Mesodermal cell (in vitro differentiated cells): ENCODE data around the gene KRT7.

ENCODE experiments used
- H3K27ac ChIP-seq: 2 replicates; pipeline ENCODE4 v1.7.0; 2013; ENCODE audit warnings: mild to moderate bottlenecking, low read depth, low read length, moderate library complexity; ENCODE audit not compliant: severe bottlenecking
- H3K36me3 ChIP-seq: 2 replicates; pipeline ENCODE4 v1.7.1; 2013; ENCODE audit warnings: mild to moderate bottlenecking, low read length, moderate library complexity; ENCODE audit not compliant: control insufficient read depth, insufficient read depth
- H3K4me1 ChIP-seq: one replicate; pipeline ENCODE4 v1.7.1; 2013; ENCODE audit warnings: mild to moderate bottlenecking, low read length; ENCODE audit not compliant: insufficient read depth, control insufficient read depth, poor library complexity, severe bottlenecking
- H3K4me3 ChIP-seq: 2 replicates; pipeline ENCODE4 v1.7.0; 2013; ENCODE audit warnings: low read length, control low read depth, mild to moderate bottlenecking; ENCODE audit not compliant: insufficient read depth, poor library complexity, severe bottlenecking; ENCODE audit errors: extremely low read depth
- H3K9me3 ChIP-seq: 2 replicates; pipeline ENCODE4 v1.7.1; 2013; ENCODE audit warnings: mild to moderate bottlenecking, low read length, moderate library complexity; ENCODE audit not compliant: control insufficient read depth
- whole genome bisulfite sequencing, 2 experiments: methylation state at CpG; one replicate each; pipeline ENCODE4 v1.1.5; 2013; ENCODE audit warnings: missing lambda C conversion rate in 2 of 2; ENCODE audit not compliant: insufficient coverage in 2 of 2; 5-methylcytosine and 5-hydroxymethylcytosine counted together

The KRT7 gene

DNA sequence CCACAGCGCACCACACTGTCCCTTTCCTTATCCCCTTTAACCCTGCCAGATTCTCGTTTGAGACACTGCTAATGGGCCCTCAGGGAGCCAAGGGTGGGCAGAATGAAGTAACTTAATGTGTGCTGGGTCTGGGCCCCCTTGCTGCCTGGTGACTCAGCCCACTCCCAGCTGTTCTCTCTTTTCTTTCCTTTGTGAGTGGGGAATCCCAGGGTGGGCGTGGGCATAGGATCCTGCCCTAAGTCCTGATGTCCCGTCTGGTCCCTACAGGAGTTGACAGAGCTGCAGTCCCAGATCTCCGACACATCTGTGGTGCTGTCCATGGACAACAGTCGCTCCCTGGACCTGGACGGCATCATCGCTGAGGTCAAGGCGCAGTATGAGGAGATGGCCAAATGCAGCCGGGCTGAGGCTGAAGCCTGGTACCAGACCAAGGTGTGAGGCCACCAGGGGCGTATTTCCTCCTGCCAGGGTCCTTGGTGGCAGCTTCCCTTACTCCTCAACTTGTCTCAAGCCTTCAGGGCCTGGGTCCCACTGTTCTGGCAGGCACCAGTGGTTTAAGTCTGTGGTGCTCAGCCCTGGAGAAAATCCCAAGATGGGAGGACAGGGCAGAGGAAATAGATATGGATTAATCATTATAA, 8.3 kb downstream of the KRT7 start:
- Histone ChIP-seq H3K4me3 (no peak overlapping the region), H3K4me1 (peaks cover 6% of the 10 kb centered on the region), H3K27ac (no peak overlapping the region), H3K36me3 (no peaks in the 10 kb centered on the region), H3K9me3 (no peaks in the 10 kb centered on the region)
- 80 to 90% methylated on average over 8 to 9 of the region's 11 CpGs for WGBS, 2 experiments

GRCh38 chr12:52242442-52243258, 9.6 kb downstream of the KRT7 start:
- H3K4me3 ChIP-seq, result no peak overlapping the region
- WGBS, 2 experiments, result 88 to 94% methylated on average over 7 to 8 of the region's 11 CpGs
- no peaks in the 10 kb centered on the region for H3K9me3 ChIP-seq
- no peak overlapping the region for H3K27ac ChIP-seq
- peaks cover 8% of the 10 kb centered on the region for H3K4me1 ChIP-seq
- no peaks in the 10 kb centered on the region for H3K36me3 ChIP-seq

- WGBS, 2 experiments, result 77 to 79% methylated on average over 4 to 5 of the region's 5 CpGs
- no peaks in the 10 kb centered on the region for H3K9me3 ChIP-seq
- H3K4me1 ChIP-seq, result peaks cover 8% of the 10 kb centered on the region
- H3K27ac ChIP-seq, result no peak overlapping the region
- no peak overlapping the region for H3K4me3 ChIP-seq
- no peaks in the 10 kb centered on the region for H3K36me3 ChIP-seq
Observed at GRCh38 chr12:52243259-52243855, 10.3 kb downstream of the KRT7 start.

GRCh38 chr12:52243856-52244614, 11.0 kb downstream of the KRT7 start:
- Histone ChIP-seq H3K27ac (no peak overlapping the region), H3K4me3 (no peak overlapping the region), H3K4me1 (peaks cover 8% of the 10 kb centered on the region), H3K36me3 (no peaks in the 10 kb centered on the region), H3K9me3 (no peaks in the 10 kb centered on the region)
- 77 to 78% methylated on average over 9 to 11 of the region's 12 CpGs for WGBS, 2 experiments

DNA sequence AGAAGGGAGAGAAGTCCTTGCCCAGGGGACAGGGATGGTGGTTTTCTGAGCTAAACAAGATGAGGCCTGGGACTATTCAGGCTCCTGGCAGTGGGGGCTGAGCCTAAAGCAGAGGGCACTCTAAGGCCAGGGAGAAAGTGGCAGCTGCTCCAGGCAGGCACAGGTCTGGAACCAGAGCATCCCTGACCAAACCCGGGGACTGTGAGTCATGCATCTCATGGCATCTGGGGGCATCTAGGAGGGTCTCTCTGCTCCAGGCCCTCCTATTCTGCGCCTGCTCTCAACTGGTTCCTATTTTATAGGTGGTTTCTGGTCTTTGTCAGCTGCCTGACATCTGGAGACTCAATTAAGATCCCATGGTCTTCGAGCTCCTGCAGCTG, 11.6 kb downstream of the KRT7 start:
- Histone ChIP-seq H3K4me3 (no peak overlapping the region), H3K27ac (no peak overlapping the region), H3K9me3 (no peaks in the 10 kb centered on the region), H3K4me1 (peaks cover 8% of the 10 kb centered on the region), H3K36me3 (no peaks in the 10 kb centered on the region)
- 85 to 89% methylated on average over 1 to 2 of the region's 3 CpGs for WGBS, 2 experiments

- WGBS, 2 experiments, result 93 to 97% methylated on average over 19 of the region's 20 CpGs
- H3K4me3 ChIP-seq, result no peak overlapping the region
- H3K4me1 ChIP-seq, result peaks cover 8% of the 10 kb centered on the region
- no peak overlapping the region for H3K27ac ChIP-seq
- no peaks in the 10 kb centered on the region for H3K36me3 ChIP-seq
- no peaks in the 10 kb centered on the region for H3K9me3 ChIP-seq
Observed at GRCh38 chr12:52245259-52245961, 12.4 kb downstream of the KRT7 start.

- H3K36me3 ChIP-seq, result no peaks in the 10 kb centered on the region
- H3K9me3 ChIP-seq, result no peaks in the 10 kb centered on the region
- no peak overlapping the region for H3K4me3 ChIP-seq
- 69 to 70% methylated on average over 3 to 5 of the region's 7 CpGs for WGBS, 2 experiments
- H3K4me1 ChIP-seq, result peaks cover 8% of the 10 kb centered on the region
- no peak overlapping the region for H3K27ac ChIP-seq
Observed at GRCh38 chr12:52245962-52246569, 13.0 kb downstream of the KRT7 start.

- no peak overlapping the region for H3K4me3 ChIP-seq
- H3K9me3 ChIP-seq, result no peaks in the 10 kb centered on the region
- WGBS, 2 experiments, result 34 to 38% methylated on average over 7 to 8 of the region's 10 CpGs
- no peaks in the 10 kb centered on the region for H3K36me3 ChIP-seq
- peaks cover 8% of the 10 kb centered on the region for H3K4me1 ChIP-seq
- no peak overlapping the region for H3K27ac ChIP-seq
Observed at GRCh38 chr12:52246720-52247621, 13.9 kb downstream of the KRT7 start.
